GM23338 (cell line): ENCODE results near the gene SLC35B1. TPM values are rescaled to one million over a fixed set of nuclear protein-coding genes. Genes with fewer than 3 reads are reported as not detected.

Experiments used
- ATAC-seq: fragments of 200-7000 bp; cut with Tn5 transposase; 3 replicates; pipeline ENCODE4 v1.9.1; 2020
- DNase-seq: peaks from one replicate; pipeline ENCODE4 v3.0.0-alpha.2; 2015; ENCODE audit warnings: low spot score
- H2AFZ ChIP-seq: fragments of 200-600 bp; sonication (generic); 2 replicates; pipeline ENCODE4 v1.8.0; 2016; ENCODE audit warnings: antibody characterized with exemption, mild to moderate bottlenecking, moderate library complexity
- H3F3A ChIP-seq: fragments of 200-600 bp; sonication (generic); replicated peaks from 2 replicates; pipeline ENCODE4 v1.8.0; 2017; ENCODE audit warnings: antibody characterized with exemption, mixed run types, low read depth
- H3K27ac ChIP-seq: fragments of 200-600 bp; sonication (generic); 2 replicates; pipeline ENCODE4 v1.6.1; 2016; ENCODE audit warnings: low read depth
- H3K27me3 ChIP-seq: fragments of 200-600 bp; sonication (generic); 2 replicates; pipeline ENCODE4 v1.8.0; 2016; ENCODE audit warnings: mild to moderate bottlenecking, mixed run types, moderate library complexity; ENCODE audit not compliant: insufficient read depth
- H3K36me3 ChIP-seq: fragments of 200-600 bp; sonication (generic); 2 replicates; pipeline ENCODE4 v1.8.0; 2016; ENCODE audit warnings: mild to moderate bottlenecking; ENCODE audit not compliant: insufficient read depth
- H3K4me1 ChIP-seq: fragments of 200-600 bp; sonication (generic); 2 replicates; pipeline ENCODE4 v1.8.0; 2016; ENCODE audit warnings: mild to moderate bottlenecking, moderate library complexity; ENCODE audit not compliant: insufficient read depth
- H3K4me2 ChIP-seq: fragments of 200-600 bp; sonication (generic); 2 replicates; pipeline ENCODE4 v1.7.1; 2017; ENCODE audit warnings: mixed run types
- H3K4me3 ChIP-seq: fragments of 200-600 bp; sonication (generic); 2 replicates; pipeline ENCODE4 v1.6.1; 2016; ENCODE audit warnings: mixed run types
- H3K79me2 ChIP-seq: fragments of 200-600 bp; sonication (generic); replicated peaks from 2 replicates; pipeline ENCODE4 v1.8.0; 2017; ENCODE audit warnings: mild to moderate bottlenecking; ENCODE audit not compliant: insufficient read depth
- H3K9me2 ChIP-seq: fragments of 200-600 bp; sonication (generic); 2 replicates; pipeline ENCODE4 v1.8.0; 2017; ENCODE audit not compliant: insufficient read depth
- H4K20me1 ChIP-seq: fragments of 200-600 bp; sonication (generic); replicated peaks from 2 replicates; pipeline ENCODE4 v1.8.0; 2017; ENCODE audit warnings: mild to moderate bottlenecking; ENCODE audit not compliant: insufficient read depth
- H3K27ac Mint-ChIP-seq: 2 replicates; pipeline ENCODE4 v1.8.0; 2020; ENCODE audit warnings: inconsistent platforms, mild to moderate bottlenecking, moderate library complexity, mixed read lengths
- H3K27me3 Mint-ChIP-seq: 3 replicates; pipeline ENCODE4 v1.8.0; 2022; ENCODE audit warnings: low read depth, mild to moderate bottlenecking, moderate library complexity, mixed read lengths, inconsistent platforms; ENCODE audit not compliant: insufficient read depth, poor library complexity
- H3K36me3 Mint-ChIP-seq: 3 replicates; pipeline ENCODE4 v1.8.0; 2021; ENCODE audit warnings: low read depth, mild to moderate bottlenecking, inconsistent platforms, moderate library complexity, mixed read lengths
- H3K4me1 Mint-ChIP-seq: 3 replicates; pipeline ENCODE4 v1.8.0; 2020; ENCODE audit warnings: mild to moderate bottlenecking, inconsistent platforms, mixed read lengths
- H3K4me3 Mint-ChIP-seq: 3 replicates; pipeline ENCODE4 v1.8.0; 2021; ENCODE audit warnings: moderate library complexity, mild to moderate bottlenecking, inconsistent platforms, mixed read lengths
- H3K9me3 Mint-ChIP-seq: 3 replicates; pipeline ENCODE4 v1.8.0; 2020; ENCODE audit warnings: moderate library complexity, mild to moderate bottlenecking, inconsistent platforms, mixed read lengths
- CREB1 ChIP-seq: fragments of 250-450 bp; sonication (Bioruptor Pico); IDR thresholded peaks from 2 replicates; pipeline ENCODE4 v1.5.0; 2020; ENCODE audit warnings: low read depth, mild to moderate bottlenecking, moderate library complexity
- EZH2 ChIP-seq: fragments of 200-600 bp; sonication (generic); IDR thresholded peaks from one replicate; pipeline ENCODE4 v1.8.0; 2017; ENCODE audit warnings: antibody characterized with exemption, mild to moderate bottlenecking, low read depth; ENCODE audit not compliant: unreplicated experiment
- EZH2phosphoT487 ChIP-seq: fragments of 200-600 bp; sonication (generic); IDR thresholded peaks from one replicate; pipeline ENCODE4 v1.8.1; 2018; ENCODE audit warnings: antibody characterized with exemption; ENCODE audit not compliant: unreplicated experiment
- JUNB ChIP-seq: IDR thresholded peaks from one replicate; pipeline ENCODE4 v1.6.1; 2016; ENCODE audit warnings: antibody characterized with exemption; ENCODE audit not compliant: unreplicated experiment
- NANOG ChIP-seq: IDR thresholded peaks from 2 replicates; pipeline ENCODE4 v1.6.1; 2016; ENCODE audit warnings: antibody characterized with exemption, borderline replicate concordance
- POLR2AphosphoS5 ChIP-seq: IDR thresholded peaks from 2 replicates; pipeline ENCODE4 v1.6.1; 2016; ENCODE audit warnings: antibody characterized with exemption, low read depth
- STAT1 ChIP-seq: IDR thresholded peaks from one replicate; pipeline ENCODE4 v1.6.1; 2016; ENCODE audit warnings: antibody characterized with exemption; ENCODE audit not compliant: unreplicated experiment
- ZNF114 ChIP-seq: fragments of 250-450 bp; sonication (Bioruptor Pico); IDR thresholded peaks from 2 replicates; pipeline ENCODE4 v1.5.0; 2020; ENCODE audit warnings: mild to moderate bottlenecking, moderate library complexity
- ZNF331 ChIP-seq: fragments of 250-450 bp; sonication (Bioruptor Pico); IDR thresholded peaks from 2 replicates; pipeline ENCODE4 v1.5.0; 2020; ENCODE audit warnings: low read depth, mild to moderate bottlenecking, moderate library complexity
- polyA plus RNA-seq: library from polyadenylated mRNA; unstranded; fragments of >200 nt; fragmentation: Nextera tagmentation; extraction: Ambion mirVana; gene quantifications from 2 replicates; pipeline ENCODE4 v1.2.1, GENCODE V29; 2016
- total RNA-seq: library from RNA; depleted of rRNA; stranded (reverse); fragments of >200 nt; shearing (Covaris generic); gene quantifications from 2 replicates; pipeline ENCODE4 v1.2.3, GENCODE V29; 2014
- TF ChIP-seq, protein P1 (sequence below), 2 experiments: fragments of 200-600 bp in 1 of 2; sonication (generic) in 1 of 2; conservative IDR thresholded peaks; 2 replicates each; pipeline versions ENCODE4 v1.5.1 to v1.6.1; 2016 to 2017; ENCODE audit warnings: antibody characterized with exemption in 2 of 2, low read depth in 2 of 2, mild to moderate bottlenecking in 2 of 2, moderate library complexity in 1 of 2
- TF ChIP-seq, protein P2 (sequence below): IDR thresholded peaks from 2 replicates; pipeline ENCODE4 v1.6.1; 2016; ENCODE audit warnings: antibody characterized with exemption
- TF ChIP-seq, protein P3 (sequence below): fragments of 250-450 bp; sonication (Bioruptor Pico); IDR thresholded peaks from 2 replicates; pipeline ENCODE4 v1.5.0; 2020; ENCODE audit warnings: mild to moderate bottlenecking, moderate library complexity
- TF ChIP-seq, protein P4 (sequence below): IDR thresholded peaks from one replicate; pipeline ENCODE4 v1.6.1; 2018; ENCODE audit warnings: antibody characterized with exemption; ENCODE audit not compliant: unreplicated experiment

The SLC35B1 gene
- total and polyA plus RNA-seq, 2 experiments from 2014 or later = 56.7 to 58.9 TPM

DNA sequence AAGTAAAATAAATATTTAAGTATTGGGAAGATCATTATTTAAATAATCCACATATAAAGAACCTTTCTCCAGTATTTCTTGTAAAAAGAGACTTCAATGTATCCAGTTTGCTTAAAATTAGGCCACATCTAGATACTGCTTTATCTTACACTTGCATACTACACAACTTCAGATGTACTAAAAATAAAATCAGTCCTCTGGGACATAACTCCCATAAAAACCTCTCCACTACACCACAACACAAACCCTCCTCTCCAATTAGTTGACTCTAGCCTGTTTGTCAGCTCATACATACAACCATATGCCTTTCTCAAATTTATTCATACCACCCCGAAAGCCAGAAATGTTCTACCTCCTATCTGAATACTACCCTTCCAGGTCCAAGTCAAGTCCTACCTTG, 51.5 kb downstream of the SLC35B1 start:
- Histone ChIP-seq H4K20me1 (peaks cover 15% of the 10 kb centered on the region; the same call in 1 of the 2 replicates), H3K27ac (no peak overlapping the region), H3K9me2 (no peaks in the 10 kb centered on the region), H3K4me3 (no peak overlapping the region), H2AFZ (no peak overlapping the region), H3K79me2 (peaks cover 72% of the 10 kb centered on the region), H3K36me3 (no peaks in the 10 kb centered on the region), H3K4me1 (no peaks in the 10 kb centered on the region), H3K4me2 (no peak overlapping the region), H3K27me3 (no peaks in the 10 kb centered on the region), H3F3A (no peaks in the 10 kb centered on the region)
- peaks cover 3% of the 10 kb centered on the region for H3K27me3 Mint-ChIP-seq
- peaks cover 2% of the 10 kb centered on the region; the same call in 2 of the 3 replicates for H3K36me3 Mint-ChIP-seq
- no peak for ATAC-seq
- DNase-seq = no peak
- no peaks in the 10 kb centered on the region for H3K4me1 Mint-ChIP-seq
- no peak for TF ChIP-seq EZH2phosphoT487
- no peak for TF ChIP-seq ZNF331 (CRISPR knock-in tag)
- TF ChIP-seq ZNF114 = no peak
- no peak for TF ChIP-seq POLR2AphosphoS5
- TF ChIP-seq STAT1 = no peak
- TF ChIP-seq, protein P1, sequence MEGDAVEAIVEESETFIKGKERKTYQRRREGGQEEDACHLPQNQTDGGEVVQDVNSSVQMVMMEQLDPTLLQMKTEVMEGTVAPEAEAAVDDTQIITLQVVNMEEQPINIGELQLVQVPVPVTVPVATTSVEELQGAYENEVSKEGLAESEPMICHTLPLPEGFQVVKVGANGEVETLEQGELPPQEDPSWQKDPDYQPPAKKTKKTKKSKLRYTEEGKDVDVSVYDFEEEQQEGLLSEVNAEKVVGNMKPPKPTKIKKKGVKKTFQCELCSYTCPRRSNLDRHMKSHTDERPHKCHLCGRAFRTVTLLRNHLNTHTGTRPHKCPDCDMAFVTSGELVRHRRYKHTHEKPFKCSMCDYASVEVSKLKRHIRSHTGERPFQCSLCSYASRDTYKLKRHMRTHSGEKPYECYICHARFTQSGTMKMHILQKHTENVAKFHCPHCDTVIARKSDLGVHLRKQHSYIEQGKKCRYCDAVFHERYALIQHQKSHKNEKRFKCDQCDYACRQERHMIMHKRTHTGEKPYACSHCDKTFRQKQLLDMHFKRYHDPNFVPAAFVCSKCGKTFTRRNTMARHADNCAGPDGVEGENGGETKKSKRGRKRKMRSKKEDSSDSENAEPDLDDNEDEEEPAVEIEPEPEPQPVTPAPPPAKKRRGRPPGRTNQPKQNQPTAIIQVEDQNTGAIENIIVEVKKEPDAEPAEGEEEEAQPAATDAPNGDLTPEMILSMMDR (conservative IDR thresholded peaks at IDR 0.05; ENCODE audit: low read depth in 2 of 2) = no peak
- TF ChIP-seq NANOG = no peak
- no peak for TF ChIP-seq EZH2
- TF ChIP-seq, protein P2, sequence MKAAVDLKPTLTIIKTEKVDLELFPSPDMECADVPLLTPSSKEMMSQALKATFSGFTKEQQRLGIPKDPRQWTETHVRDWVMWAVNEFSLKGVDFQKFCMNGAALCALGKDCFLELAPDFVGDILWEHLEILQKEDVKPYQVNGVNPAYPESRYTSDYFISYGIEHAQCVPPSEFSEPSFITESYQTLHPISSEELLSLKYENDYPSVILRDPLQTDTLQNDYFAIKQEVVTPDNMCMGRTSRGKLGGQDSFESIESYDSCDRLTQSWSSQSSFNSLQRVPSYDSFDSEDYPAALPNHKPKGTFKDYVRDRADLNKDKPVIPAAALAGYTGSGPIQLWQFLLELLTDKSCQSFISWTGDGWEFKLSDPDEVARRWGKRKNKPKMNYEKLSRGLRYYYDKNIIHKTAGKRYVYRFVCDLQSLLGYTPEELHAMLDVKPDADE = no peak
- TF ChIP-seq, protein P3, sequence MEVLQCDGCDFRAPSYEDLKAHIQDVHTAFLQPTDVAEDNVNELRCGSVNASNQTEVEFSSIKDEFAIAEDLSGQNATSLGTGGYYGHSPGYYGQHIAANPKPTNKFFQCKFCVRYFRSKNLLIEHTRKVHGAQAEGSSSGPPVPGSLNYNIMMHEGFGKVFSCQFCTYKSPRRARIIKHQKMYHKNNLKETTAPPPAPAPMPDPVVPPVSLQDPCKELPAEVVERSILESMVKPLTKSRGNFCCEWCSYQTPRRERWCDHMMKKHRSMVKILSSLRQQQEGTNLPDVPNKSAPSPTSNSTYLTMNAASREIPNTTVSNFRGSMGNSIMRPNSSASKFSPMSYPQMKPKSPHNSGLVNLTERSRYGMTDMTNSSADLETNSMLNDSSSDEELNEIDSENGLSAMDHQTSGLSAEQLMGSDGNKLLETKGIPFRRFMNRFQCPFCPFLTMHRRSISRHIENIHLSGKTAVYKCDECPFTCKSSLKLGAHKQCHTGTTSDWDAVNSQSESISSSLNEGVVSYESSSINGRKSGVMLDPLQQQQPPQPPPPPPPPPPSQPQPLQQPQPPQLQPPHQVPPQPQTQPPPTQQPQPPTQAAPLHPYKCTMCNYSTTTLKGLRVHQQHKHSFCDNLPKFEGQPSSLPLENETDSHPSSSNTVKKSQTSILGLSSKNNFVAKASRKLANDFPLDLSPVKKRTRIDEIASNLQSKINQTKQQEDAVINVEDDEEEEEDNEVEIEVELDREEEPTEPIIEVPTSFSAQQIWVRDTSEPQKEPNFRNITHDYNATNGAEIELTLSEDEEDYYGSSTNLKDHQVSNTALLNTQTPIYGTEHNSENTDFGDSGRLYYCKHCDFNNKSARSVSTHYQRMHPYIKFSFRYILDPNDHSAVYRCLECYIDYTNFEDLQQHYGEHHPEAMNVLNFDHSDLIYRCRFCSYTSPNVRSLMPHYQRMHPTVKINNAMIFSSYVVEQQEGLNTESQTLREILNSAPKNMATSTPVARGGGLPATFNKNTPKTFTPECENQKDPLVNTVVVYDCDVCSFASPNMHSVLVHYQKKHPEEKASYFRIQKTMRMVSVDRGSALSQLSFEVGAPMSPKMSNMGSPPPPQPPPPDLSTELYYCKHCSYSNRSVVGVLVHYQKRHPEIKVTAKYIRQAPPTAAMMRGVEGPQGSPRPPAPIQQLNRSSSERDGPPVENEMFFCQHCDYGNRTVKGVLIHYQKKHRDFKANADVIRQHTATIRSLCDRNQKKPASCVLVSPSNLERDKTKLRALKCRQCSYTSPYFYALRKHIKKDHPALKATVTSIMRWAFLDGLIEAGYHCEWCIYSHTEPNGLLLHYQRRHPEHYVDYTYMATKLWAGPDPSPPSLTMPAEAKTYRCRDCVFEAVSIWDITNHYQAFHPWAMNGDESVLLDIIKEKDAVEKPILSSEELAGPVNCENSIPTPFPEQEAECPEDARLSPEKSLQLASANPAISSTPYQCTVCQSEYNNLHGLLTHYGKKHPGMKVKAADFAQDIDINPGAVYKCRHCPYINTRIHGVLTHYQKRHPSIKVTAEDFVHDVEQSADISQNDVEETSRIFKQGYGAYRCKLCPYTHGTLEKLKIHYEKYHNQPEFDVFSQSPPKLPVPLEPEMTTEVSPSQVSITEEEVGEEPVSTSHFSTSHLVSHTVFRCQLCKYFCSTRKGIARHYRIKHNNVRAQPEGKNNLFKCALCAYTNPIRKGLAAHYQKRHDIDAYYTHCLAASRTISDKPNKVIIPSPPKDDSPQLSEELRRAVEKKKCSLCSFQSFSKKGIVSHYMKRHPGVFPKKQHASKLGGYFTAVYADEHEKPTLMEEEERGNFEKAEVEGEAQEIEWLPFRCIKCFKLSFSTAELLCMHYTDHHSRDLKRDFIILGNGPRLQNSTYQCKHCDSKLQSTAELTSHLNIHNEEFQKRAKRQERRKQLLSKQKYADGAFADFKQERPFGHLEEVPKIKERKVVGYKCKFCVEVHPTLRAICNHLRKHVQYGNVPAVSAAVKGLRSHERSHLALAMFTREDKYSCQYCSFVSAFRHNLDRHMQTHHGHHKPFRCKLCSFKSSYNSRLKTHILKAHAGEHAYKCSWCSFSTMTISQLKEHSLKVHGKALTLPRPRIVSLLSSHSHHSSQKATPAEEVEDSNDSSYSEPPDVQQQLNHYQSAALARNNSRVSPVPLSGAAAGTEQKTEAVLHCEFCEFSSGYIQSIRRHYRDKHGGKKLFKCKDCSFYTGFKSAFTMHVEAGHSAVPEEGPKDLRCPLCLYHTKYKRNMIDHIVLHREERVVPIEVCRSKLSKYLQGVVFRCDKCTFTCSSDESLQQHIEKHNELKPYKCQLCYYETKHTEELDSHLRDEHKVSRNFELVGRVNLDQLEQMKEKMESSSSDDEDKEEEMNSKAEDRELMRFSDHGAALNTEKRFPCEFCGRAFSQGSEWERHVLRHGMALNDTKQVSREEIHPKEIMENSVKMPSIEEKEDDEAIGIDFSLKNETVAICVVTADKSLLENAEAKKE (CRISPR knock-in tag) = no peak
- TF ChIP-seq, protein P4, sequence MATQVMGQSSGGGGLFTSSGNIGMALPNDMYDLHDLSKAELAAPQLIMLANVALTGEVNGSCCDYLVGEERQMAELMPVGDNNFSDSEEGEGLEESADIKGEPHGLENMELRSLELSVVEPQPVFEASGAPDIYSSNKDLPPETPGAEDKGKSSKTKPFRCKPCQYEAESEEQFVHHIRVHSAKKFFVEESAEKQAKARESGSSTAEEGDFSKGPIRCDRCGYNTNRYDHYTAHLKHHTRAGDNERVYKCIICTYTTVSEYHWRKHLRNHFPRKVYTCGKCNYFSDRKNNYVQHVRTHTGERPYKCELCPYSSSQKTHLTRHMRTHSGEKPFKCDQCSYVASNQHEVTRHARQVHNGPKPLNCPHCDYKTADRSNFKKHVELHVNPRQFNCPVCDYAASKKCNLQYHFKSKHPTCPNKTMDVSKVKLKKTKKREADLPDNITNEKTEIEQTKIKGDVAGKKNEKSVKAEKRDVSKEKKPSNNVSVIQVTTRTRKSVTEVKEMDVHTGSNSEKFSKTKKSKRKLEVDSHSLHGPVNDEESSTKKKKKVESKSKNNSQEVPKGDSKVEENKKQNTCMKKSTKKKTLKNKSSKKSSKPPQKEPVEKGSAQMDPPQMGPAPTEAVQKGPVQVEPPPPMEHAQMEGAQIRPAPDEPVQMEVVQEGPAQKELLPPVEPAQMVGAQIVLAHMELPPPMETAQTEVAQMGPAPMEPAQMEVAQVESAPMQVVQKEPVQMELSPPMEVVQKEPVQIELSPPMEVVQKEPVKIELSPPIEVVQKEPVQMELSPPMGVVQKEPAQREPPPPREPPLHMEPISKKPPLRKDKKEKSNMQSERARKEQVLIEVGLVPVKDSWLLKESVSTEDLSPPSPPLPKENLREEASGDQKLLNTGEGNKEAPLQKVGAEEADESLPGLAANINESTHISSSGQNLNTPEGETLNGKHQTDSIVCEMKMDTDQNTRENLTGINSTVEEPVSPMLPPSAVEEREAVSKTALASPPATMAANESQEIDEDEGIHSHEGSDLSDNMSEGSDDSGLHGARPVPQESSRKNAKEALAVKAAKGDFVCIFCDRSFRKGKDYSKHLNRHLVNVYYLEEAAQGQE = no peak
- TF ChIP-seq JUNB = no peak
- no peak for TF ChIP-seq CREB1 (CRISPR knock-in tag)
- H3K4me3 Mint-ChIP-seq = no peak overlapping the region
- H3K27ac Mint-ChIP-seq = no peak overlapping the region
- H3K9me3 Mint-ChIP-seq = no peaks in the 10 kb centered on the region
